ENCODE measurements around the gene ITSN1.

The ITSN1 gene

GRCh38 chr21:33731447-33731846 is 89.1 kb downstream of the ITSN1 start:
- H3K36me3 ChIP-seq (ENCODE audit: control insufficient read depth in 2 of 2, insufficient read depth in 2 of 2, low read length in 2 of 2): peaks cover 0 to 2% of the 10 kb centered on the region in 2 donors
- H3K4me1 ChIP-seq (ENCODE audit: control insufficient read depth, insufficient read depth, low read length): no peaks in the 10 kb centered on the region
- no peak overlapping the region for H3K4me3 ChIP-seq (ENCODE audit: low read length in 2 of 2)
- no peak overlapping the region for H3K9ac ChIP-seq (ENCODE audit: low read length in 2 of 2)
- no peaks in the 10 kb centered on the region for H3K9me3 ChIP-seq (ENCODE audit: control insufficient read depth in 2 of 2, low read length in 2 of 2)
- no peaks in the 10 kb centered on the region for H3K27me3 ChIP-seq (ENCODE audit: control insufficient read depth in 1 of 2, insufficient read depth in 2 of 2, low read length in 2 of 2)
- H3K27ac ChIP-seq (ENCODE audit: low read length): no peak overlapping the region

- Histone ChIP-seq H3K9ac (ENCODE audit: low read length in 2 of 2) (no peak overlapping the region), H3K9me3 (ENCODE audit: control insufficient read depth in 2 of 2, low read length in 2 of 2) (no peaks in the 10 kb centered on the region), H3K36me3 (ENCODE audit: control insufficient read depth in 2 of 2, insufficient read depth in 2 of 2, low read length in 2 of 2) (peaks cover 0 to 4% of the 10 kb centered on the region in 2 donors), H3K27ac (ENCODE audit: low read length) (no peak overlapping the region), H3K4me3 (ENCODE audit: low read length in 2 of 2) (no peak overlapping the region), H3K4me1 (ENCODE audit: control insufficient read depth, insufficient read depth, low read length) (no peaks in the 10 kb centered on the region), H3K27me3 (ENCODE audit: control insufficient read depth in 1 of 2, insufficient read depth in 2 of 2, low read length in 2 of 2) (no peaks in the 10 kb centered on the region)
Observed at GRCh38 chr21:33732038-33732437, 89.7 kb downstream of the ITSN1 start.

GRCh38 chr21:33733601-33734000 is 91.3 kb downstream of the ITSN1 start:
- Histone ChIP-seq H3K9me3 (ENCODE audit: control insufficient read depth in 2 of 2, low read length in 2 of 2) (no peaks in the 10 kb centered on the region), H3K9ac (ENCODE audit: low read length in 2 of 2) (no peak overlapping the region), H3K27me3 (ENCODE audit: control insufficient read depth in 1 of 2, insufficient read depth in 2 of 2, low read length in 2 of 2) (no peaks in the 10 kb centered on the region), H3K27ac (ENCODE audit: low read length) (no peak overlapping the region), H3K4me1 (ENCODE audit: control insufficient read depth, insufficient read depth, low read length) (no peaks in the 10 kb centered on the region), H3K36me3 (ENCODE audit: control insufficient read depth in 2 of 2, insufficient read depth in 2 of 2, low read length in 2 of 2) (peaks cover 0 to 4% of the 10 kb centered on the region in 2 donors), H3K4me3 (ENCODE audit: low read length in 2 of 2) (no peak overlapping the region)

GRCh38 chr21:33734291-33734690 is 92.0 kb downstream of the ITSN1 start:
- peaks cover 3 to 4% of the 10 kb centered on the region in 2 donors for H3K36me3 ChIP-seq (ENCODE audit: control insufficient read depth in 2 of 2, insufficient read depth in 2 of 2, low read length in 2 of 2)
- H3K27ac ChIP-seq (ENCODE audit: low read length): no peak overlapping the region

GRCh38 chr21:33734818-33735217 is 92.5 kb downstream of the ITSN1 start:
- no peaks in the 10 kb centered on the region for H3K9me3 ChIP-seq (ENCODE audit: control insufficient read depth in 2 of 2, low read length in 2 of 2)
- peaks cover 4 to 6% of the 10 kb centered on the region in 2 donors for H3K36me3 ChIP-seq (ENCODE audit: control insufficient read depth in 2 of 2, insufficient read depth in 2 of 2, low read length in 2 of 2)
- no peak overlapping the region for H3K27ac ChIP-seq (ENCODE audit: low read length)
- H3K4me1 ChIP-seq (ENCODE audit: control insufficient read depth, insufficient read depth, low read length): no peaks in the 10 kb centered on the region
- H3K27me3 ChIP-seq (ENCODE audit: control insufficient read depth in 1 of 2, insufficient read depth in 2 of 2, low read length in 2 of 2): no peaks in the 10 kb centered on the region
- no peak overlapping the region for H3K9ac ChIP-seq (ENCODE audit: low read length in 2 of 2)
- H3K4me3 ChIP-seq (ENCODE audit: low read length in 2 of 2): no peak overlapping the region

More at GRCh38 chr21:33734291-33734690, 92.0 kb downstream of the ITSN1 start:
- Histone ChIP-seq H3K9me3 (ENCODE audit: control insufficient read depth in 2 of 2, low read length in 2 of 2) (no peaks in the 10 kb centered on the region), H3K9ac (ENCODE audit: low read length in 2 of 2) (no peak overlapping the region), H3K4me1 (ENCODE audit: control insufficient read depth, insufficient read depth, low read length) (no peaks in the 10 kb centered on the region), H3K4me3 (ENCODE audit: low read length in 2 of 2) (no peak overlapping the region), H3K27me3 (ENCODE audit: control insufficient read depth in 1 of 2, insufficient read depth in 2 of 2, low read length in 2 of 2) (no peaks in the 10 kb centered on the region)

- Histone ChIP-seq H3K27me3 (ENCODE audit: control insufficient read depth in 1 of 2, insufficient read depth in 2 of 2, low read length in 2 of 2) (no peaks in the 10 kb centered on the region), H3K4me1 (ENCODE audit: control insufficient read depth, insufficient read depth, low read length) (no peaks in the 10 kb centered on the region), H3K9ac (ENCODE audit: low read length in 2 of 2) (no peak overlapping the region), H3K4me3 (ENCODE audit: low read length in 2 of 2) (no peak overlapping the region), H3K9me3 (ENCODE audit: control insufficient read depth in 2 of 2, low read length in 2 of 2) (no peaks in the 10 kb centered on the region), H3K27ac (ENCODE audit: low read length) (no peak overlapping the region), H3K36me3 (ENCODE audit: control insufficient read depth in 2 of 2, insufficient read depth in 2 of 2, low read length in 2 of 2) (peaks cover 4 to 6% of the 10 kb centered on the region in 2 donors)
Observed at GRCh38 chr21:33736569-33736968, 94.3 kb downstream of the ITSN1 start.

- no peak overlapping the region for H3K4me3 ChIP-seq (ENCODE audit: low read length in 2 of 2)
- H3K27ac ChIP-seq (ENCODE audit: low read length): no peak overlapping the region
Observed at GRCh38 chr21:33739701-33740100, 97.4 kb downstream of the ITSN1 start.

GRCh38 chr21:33747420-33747819 is 105.1 kb downstream of the ITSN1 start:
- Histone ChIP-seq H3K36me3 (ENCODE audit: control insufficient read depth in 2 of 2, insufficient read depth in 2 of 2, low read length in 2 of 2) (peaks cover 0 to 2% of the 10 kb centered on the region in 2 donors), H3K9me3 (ENCODE audit: control insufficient read depth in 2 of 2, low read length in 2 of 2) (no peaks in the 10 kb centered on the region), H3K4me1 (ENCODE audit: control insufficient read depth, insufficient read depth, low read length) (no peaks in the 10 kb centered on the region), H3K27ac (ENCODE audit: low read length) (no peak overlapping the region), H3K9ac (ENCODE audit: low read length in 2 of 2) (no peak overlapping the region), H3K4me3 (ENCODE audit: low read length in 2 of 2) (no peak overlapping the region), H3K27me3 (ENCODE audit: control insufficient read depth in 1 of 2, insufficient read depth in 2 of 2, low read length in 2 of 2) (no peaks in the 10 kb centered on the region)

More at GRCh38 chr21:33739701-33740100, 97.4 kb downstream of the ITSN1 start:
- no peaks in the 10 kb centered on the region for H3K4me1 ChIP-seq (ENCODE audit: control insufficient read depth, insufficient read depth, low read length)
- H3K27me3 ChIP-seq (ENCODE audit: control insufficient read depth in 1 of 2, insufficient read depth in 2 of 2, low read length in 2 of 2): no peaks in the 10 kb centered on the region
- peaks cover 4 to 6% of the 10 kb centered on the region in 2 donors for H3K36me3 ChIP-seq (ENCODE audit: control insufficient read depth in 2 of 2, insufficient read depth in 2 of 2, low read length in 2 of 2)
- H3K9ac ChIP-seq (ENCODE audit: low read length in 2 of 2): no peak overlapping the region
- no peaks in the 10 kb centered on the region for H3K9me3 ChIP-seq (ENCODE audit: control insufficient read depth in 2 of 2, low read length in 2 of 2)

- Histone ChIP-seq H3K4me1 (ENCODE audit: control insufficient read depth, insufficient read depth, low read length) (no peaks in the 10 kb centered on the region), H3K9ac (ENCODE audit: low read length in 2 of 2) (no peak overlapping the region), H3K27me3 (ENCODE audit: control insufficient read depth in 1 of 2, insufficient read depth in 2 of 2, low read length in 2 of 2) (no peaks in the 10 kb centered on the region), H3K36me3 (ENCODE audit: control insufficient read depth in 2 of 2, insufficient read depth in 2 of 2, low read length in 2 of 2) (peaks cover 0 to 2% of the 10 kb centered on the region in 2 donors), H3K4me3 (ENCODE audit: low read length in 2 of 2) (no peak overlapping the region), H3K27ac (ENCODE audit: low read length) (no peak overlapping the region), H3K9me3 (ENCODE audit: control insufficient read depth in 2 of 2, low read length in 2 of 2) (no peaks in the 10 kb centered on the region)
Observed at GRCh38 chr21:33748903-33749302, 106.6 kb downstream of the ITSN1 start.

- Histone ChIP-seq H3K27ac (ENCODE audit: low read length) (no peak overlapping the region), H3K9me3 (ENCODE audit: control insufficient read depth in 2 of 2, low read length in 2 of 2) (no peaks in the 10 kb centered on the region), H3K9ac (ENCODE audit: low read length in 2 of 2) (no peak overlapping the region)
Observed at GRCh38 chr21:33750017-33750416, 107.7 kb downstream of the ITSN1 start.

GRCh38 chr21:33751120-33751519 is 108.8 kb downstream of the ITSN1 start:
- Histone ChIP-seq H3K9ac (ENCODE audit: low read length in 2 of 2) (no peak overlapping the region), H3K9me3 (ENCODE audit: control insufficient read depth in 2 of 2, low read length in 2 of 2) (no peaks in the 10 kb centered on the region), H3K36me3 (ENCODE audit: control insufficient read depth in 2 of 2, insufficient read depth in 2 of 2, low read length in 2 of 2) (no peaks in the 10 kb centered on the region), H3K27me3 (ENCODE audit: control insufficient read depth in 1 of 2, insufficient read depth in 2 of 2, low read length in 2 of 2) (no peaks in the 10 kb centered on the region), H3K27ac (ENCODE audit: low read length) (no peak overlapping the region), H3K4me3 (ENCODE audit: low read length in 2 of 2) (no peak overlapping the region), H3K4me1 (ENCODE audit: control insufficient read depth, insufficient read depth, low read length) (no peaks in the 10 kb centered on the region)

More at GRCh38 chr21:33750017-33750416, 107.7 kb downstream of the ITSN1 start:
- H3K4me1 ChIP-seq (ENCODE audit: control insufficient read depth, insufficient read depth, low read length): no peaks in the 10 kb centered on the region
- H3K4me3 ChIP-seq (ENCODE audit: low read length in 2 of 2): no peak overlapping the region
- peaks cover 0 to 2% of the 10 kb centered on the region in 2 donors for H3K36me3 ChIP-seq (ENCODE audit: control insufficient read depth in 2 of 2, insufficient read depth in 2 of 2, low read length in 2 of 2)
- no peaks in the 10 kb centered on the region for H3K27me3 ChIP-seq (ENCODE audit: control insufficient read depth in 1 of 2, insufficient read depth in 2 of 2, low read length in 2 of 2)
